ENCODE measurements around the gene SEC22C.

- TF ChIP-seq CTCF (IDR thresholded peaks at IDR 0.05) = no peak
- no peak for TF ChIP-seq POLR2A (IDR thresholded peaks at IDR 0.05)
Measured at GRCh38 chr3:42510325-42510724, 71.4 kb downstream of the SEC22C start.
